GM12801 (cell line): Measurements from ENCODE around the gene AACS.

Experiments used
- TF ChIP-seq, protein P1 (sequence below): IDR thresholded peaks from one replicate; pipeline ENCODE4 v1.5.1; 2011; ENCODE audit warnings: control low read depth; ENCODE audit not compliant: insufficient read length; ENCODE audit errors: extremely low read depth

The AACS gene

DNA sequence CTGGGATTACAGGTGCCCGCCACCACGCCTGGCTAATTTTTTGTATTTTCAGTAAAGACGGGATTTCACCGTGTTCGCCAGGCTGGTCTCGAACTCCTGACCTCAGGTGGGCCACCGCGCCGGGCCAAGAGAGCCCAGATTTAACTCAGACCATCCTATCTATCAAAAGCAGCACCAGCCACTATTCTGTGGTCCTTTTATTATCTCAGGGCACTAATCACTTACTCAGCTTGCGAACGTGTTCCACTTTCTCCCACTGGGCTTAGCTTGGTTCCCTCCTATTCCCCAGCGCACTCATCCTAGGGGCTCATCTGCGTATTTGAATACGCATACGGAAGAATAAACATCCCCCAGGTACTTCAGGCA, 16.2 kb upstream of the AACS start:
- TF ChIP-seq, protein P1, sequence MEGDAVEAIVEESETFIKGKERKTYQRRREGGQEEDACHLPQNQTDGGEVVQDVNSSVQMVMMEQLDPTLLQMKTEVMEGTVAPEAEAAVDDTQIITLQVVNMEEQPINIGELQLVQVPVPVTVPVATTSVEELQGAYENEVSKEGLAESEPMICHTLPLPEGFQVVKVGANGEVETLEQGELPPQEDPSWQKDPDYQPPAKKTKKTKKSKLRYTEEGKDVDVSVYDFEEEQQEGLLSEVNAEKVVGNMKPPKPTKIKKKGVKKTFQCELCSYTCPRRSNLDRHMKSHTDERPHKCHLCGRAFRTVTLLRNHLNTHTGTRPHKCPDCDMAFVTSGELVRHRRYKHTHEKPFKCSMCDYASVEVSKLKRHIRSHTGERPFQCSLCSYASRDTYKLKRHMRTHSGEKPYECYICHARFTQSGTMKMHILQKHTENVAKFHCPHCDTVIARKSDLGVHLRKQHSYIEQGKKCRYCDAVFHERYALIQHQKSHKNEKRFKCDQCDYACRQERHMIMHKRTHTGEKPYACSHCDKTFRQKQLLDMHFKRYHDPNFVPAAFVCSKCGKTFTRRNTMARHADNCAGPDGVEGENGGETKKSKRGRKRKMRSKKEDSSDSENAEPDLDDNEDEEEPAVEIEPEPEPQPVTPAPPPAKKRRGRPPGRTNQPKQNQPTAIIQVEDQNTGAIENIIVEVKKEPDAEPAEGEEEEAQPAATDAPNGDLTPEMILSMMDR, result no peak

DNA sequence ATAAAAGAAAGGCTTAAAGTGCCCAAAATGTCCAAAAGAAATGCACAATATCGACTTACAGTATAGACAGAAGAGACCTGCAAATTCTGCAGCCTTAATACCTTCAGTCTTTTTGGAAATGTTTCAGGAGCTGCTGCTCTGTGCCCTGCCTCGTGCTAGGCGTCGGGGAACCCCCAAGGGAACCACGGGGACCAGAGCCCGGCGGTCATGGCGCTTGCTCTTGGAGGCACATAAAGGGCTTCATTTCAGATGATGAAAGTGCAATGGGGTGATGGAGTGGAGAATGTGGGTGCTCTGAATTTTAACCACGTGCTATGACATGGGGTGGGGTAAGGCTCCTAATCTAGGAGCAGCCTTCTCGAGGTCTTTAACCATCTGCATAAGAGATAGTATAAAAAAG, 14.8 kb upstream of the AACS start:
- TF ChIP-seq, protein P1, result no peak

DNA sequence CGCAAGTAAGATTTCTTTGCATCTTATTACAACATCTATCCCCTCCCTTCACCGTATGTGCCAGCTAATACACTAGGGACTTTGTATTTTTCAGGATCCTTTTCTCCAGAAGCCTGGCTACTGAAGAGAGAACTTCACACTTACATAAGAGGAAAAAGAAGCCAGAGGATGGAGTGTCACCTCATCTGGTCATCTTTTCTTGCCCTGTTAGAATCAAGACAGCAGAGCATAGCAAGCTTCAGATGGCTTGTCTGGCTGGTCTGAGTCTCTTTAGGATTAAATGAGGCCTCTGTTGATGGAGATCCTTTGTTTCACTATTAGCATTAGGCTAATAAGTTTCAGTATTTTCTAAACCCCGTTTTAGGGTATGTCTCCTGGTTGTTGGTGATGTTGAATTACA, 14.4 kb upstream of the AACS start:
- TF ChIP-seq, protein P1, result no peak

DNA sequence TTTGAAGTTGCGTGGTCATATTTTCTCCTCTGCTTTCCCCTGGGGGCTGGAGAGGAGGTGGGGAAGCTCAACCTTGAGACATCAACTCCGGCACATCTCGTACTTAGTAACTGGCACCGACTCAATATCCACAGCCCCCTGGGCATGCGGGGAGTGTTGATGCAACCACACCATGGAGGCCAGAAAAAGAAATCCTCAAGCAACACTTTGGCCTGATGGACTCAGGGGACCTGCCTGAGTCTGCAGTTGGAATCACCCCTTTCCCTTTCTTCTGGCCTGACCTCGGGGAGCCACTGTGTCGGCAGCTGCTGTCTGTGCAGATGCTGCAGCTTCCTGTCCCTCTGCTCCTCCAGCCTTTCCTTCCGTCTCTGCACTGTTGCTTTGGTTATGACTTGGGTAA, 11.4 kb upstream of the AACS start:
- TF ChIP-seq, protein P1, result no peak

DNA sequence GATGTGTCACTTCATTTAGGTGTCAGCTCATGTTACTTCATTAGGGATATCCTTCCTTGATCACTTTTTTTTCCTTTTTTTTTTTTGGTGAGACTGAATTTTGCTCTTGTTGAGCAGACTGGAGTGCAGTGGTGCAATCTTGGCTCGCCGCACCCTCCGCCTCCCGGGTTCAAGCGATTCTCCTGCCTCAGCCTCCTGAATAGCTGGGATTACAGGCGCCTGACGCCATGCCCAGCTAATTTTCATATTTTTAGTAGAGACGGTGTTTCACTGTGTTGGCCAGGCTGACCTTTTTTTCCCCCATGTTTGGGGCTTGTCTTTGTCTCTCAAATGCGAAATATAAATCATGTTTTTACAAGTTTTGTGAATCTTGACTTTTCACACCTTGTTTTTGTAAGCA, 9.6 kb upstream of the AACS start:
- TF ChIP-seq, protein P1, result no peak

DNA sequence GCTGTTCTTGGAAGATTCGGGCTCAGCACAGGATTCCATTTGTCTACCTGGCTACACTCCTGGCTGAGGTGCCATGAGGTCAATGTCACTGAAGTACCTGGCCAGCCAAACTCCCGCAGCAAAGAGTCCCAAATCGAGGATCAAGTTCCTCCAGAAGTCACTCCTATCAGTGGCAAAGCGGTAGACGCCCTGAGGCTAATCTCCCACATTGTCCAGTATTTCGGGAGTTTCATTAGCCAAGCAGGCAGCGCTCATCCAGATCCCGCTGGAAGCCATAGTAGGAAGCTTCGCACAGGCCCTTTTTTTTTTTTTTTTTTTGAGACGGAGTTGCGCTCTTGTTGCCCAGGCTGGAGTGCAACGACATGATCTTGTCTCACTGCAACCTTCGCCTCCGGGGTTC, 8.9 kb upstream of the AACS start:
- TF ChIP-seq, protein P1, result no peak

DNA sequence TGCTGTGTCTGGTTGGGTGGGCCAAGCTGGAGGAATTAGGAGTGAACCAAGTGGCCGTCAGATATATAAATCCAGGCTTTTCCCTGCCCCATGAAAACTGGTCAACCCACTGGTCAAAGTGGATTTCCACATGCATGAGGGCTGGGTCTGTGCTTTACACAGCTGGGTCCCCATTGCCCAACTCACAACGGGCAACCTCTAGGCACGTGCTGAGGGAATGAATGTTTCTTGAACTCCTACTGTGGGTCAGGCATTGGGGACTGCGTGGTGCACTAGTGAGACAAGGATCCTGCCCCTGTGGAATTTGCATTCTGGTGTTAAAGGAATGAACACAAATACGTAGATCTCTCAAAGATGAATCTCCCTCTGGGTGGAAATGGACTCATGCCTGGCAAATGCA, 7.5 kb upstream of the AACS start:
- TF ChIP-seq, protein P1, result no peak

DNA sequence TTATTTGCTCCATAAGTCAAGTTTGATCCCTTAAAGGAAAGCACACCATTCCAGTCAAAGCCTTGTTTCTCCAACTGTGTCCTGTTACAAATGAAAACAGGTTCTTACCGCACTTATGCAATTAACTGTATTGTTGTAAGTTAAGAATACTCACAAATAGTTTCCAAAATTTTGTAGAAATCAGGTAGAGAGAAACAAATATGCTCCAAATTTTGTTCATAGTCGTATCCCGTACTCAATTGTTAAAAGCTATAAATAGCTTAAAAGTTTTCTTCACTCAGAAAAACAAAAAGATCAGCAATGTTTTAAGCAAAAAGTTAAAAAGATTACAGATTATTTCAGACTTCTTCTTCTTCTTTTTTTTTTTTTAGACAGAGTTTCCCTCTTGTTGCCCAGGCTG, 4.0 kb upstream of the AACS start:
- TF ChIP-seq, protein P1, result no peak
